Mesenchymal stem cell (in vitro differentiated cells and primary cell): ENCODE results near the gene TENM4.

Experiments used
- DNase-seq: peaks from one replicate; pipeline ENCODE4 v3.0.0-alpha.2; 2013
- H2AFZ ChIP-seq: one replicate; pipeline ENCODE4 v1.6.1; 2013; ENCODE audit warnings: low read depth, mild to moderate bottlenecking, control low read depth, inconsistent platforms, low read length, moderate library complexity
- H2AK5ac ChIP-seq: 2 replicates; pipeline ENCODE4 v1.6.1; 2013; ENCODE audit warnings: low read length, moderate library complexity, mild to moderate bottlenecking, inconsistent platforms; ENCODE audit not compliant: severe bottlenecking
- H2BK120ac ChIP-seq: one replicate; pipeline ENCODE4 v1.6.1; 2013; ENCODE audit warnings: low read depth, mild to moderate bottlenecking, inconsistent platforms, low read length, moderate library complexity
- H2BK12ac ChIP-seq, 2 experiments: one replicate each; pipeline ENCODE4 v1.6.1; 2013; ENCODE audit warnings: inconsistent platforms in 2 of 2, low read length in 2 of 2, mild to moderate bottlenecking in 2 of 2, moderate library complexity in 2 of 2, control low read depth in 1 of 2
- H2BK15ac ChIP-seq: one replicate; pipeline ENCODE4 v1.6.1; 2013; ENCODE audit warnings: mild to moderate bottlenecking, low read depth, inconsistent platforms; ENCODE audit not compliant: poor library complexity, severe bottlenecking
- H2BK5ac ChIP-seq: 2 replicates; pipeline ENCODE4 v1.6.1; 2013; ENCODE audit warnings: low read depth, mild to moderate bottlenecking, low read length, control low read depth, inconsistent platforms; ENCODE audit not compliant: poor library complexity, severe bottlenecking
- H3K14ac ChIP-seq, 2 experiments: one replicate each; pipeline ENCODE4 v1.6.1; 2013; ENCODE audit warnings: inconsistent platforms in 2 of 2, low read length in 2 of 2, control low read depth in 1 of 2, mild to moderate bottlenecking in 1 of 2, moderate library complexity in 1 of 2
- H3K18ac ChIP-seq, 2 experiments: one replicate each; pipeline ENCODE4 v1.6.1; 2013; ENCODE audit warnings: inconsistent platforms in 2 of 2, low read length in 2 of 2, control low read depth in 1 of 2, low read depth in 1 of 2, mild to moderate bottlenecking in 1 of 2
- H3K23ac ChIP-seq, 2 experiments: one replicate each; pipeline ENCODE4 v1.6.1; 2013; ENCODE audit warnings: inconsistent platforms in 2 of 2, low read length in 2 of 2, mild to moderate bottlenecking in 2 of 2, moderate library complexity in 2 of 2, control low read depth in 1 of 2
- H3K27ac ChIP-seq: 2 replicates; pipeline ENCODE4 v1.5.1; 2013; ENCODE audit warnings: mild to moderate bottlenecking, moderate library complexity, low read length, control low read depth, inconsistent platforms; ENCODE audit not compliant: poor library complexity, severe bottlenecking
- H3K27me3 ChIP-seq, 2 experiments: 2 replicates each; pipeline versions ENCODE4 v1.6.1 to v1.7.0; 2013; ENCODE audit warnings: low read length in 2 of 2, mild to moderate bottlenecking in 2 of 2, moderate library complexity in 2 of 2, control low read depth in 1 of 2, inconsistent platforms in 1 of 2; ENCODE audit not compliant: control insufficient read depth in 1 of 2, insufficient read depth in 1 of 2
- H3K36me3 ChIP-seq, 2 experiments: 2 replicates each; pipeline versions ENCODE4 v1.6.1 to v1.7.0; 2013; ENCODE audit warnings: low read length in 2 of 2, control low read depth in 1 of 2, inconsistent platforms in 1 of 2, low read depth in 1 of 2, mild to moderate bottlenecking in 1 of 2; ENCODE audit not compliant: insufficient read depth in 2 of 2, control insufficient read depth in 1 of 2
- H3K4ac ChIP-seq, 2 experiments: one replicate each; pipeline ENCODE4 v1.6.1; 2013; ENCODE audit warnings: inconsistent platforms in 2 of 2, low read length in 2 of 2, mild to moderate bottlenecking in 2 of 2, moderate library complexity in 2 of 2, control low read depth in 1 of 2, low read depth in 1 of 2
- H3K4me1 ChIP-seq: 2 replicates; pipeline ENCODE4 v1.6.1; 2013; ENCODE audit warnings: low read depth, low read length, control low read depth; ENCODE audit not compliant: control insufficient read depth, insufficient read depth
- H3K4me2 ChIP-seq: 2 replicates; pipeline ENCODE4 v1.6.1; 2013; ENCODE audit warnings: low read length, mild to moderate bottlenecking, inconsistent platforms; ENCODE audit not compliant: poor library complexity, severe bottlenecking
- H3K4me3 ChIP-seq, 2 experiments: 2 replicates each; pipeline versions ENCODE4 v1.5.1 to v1.7.0; 2013; ENCODE audit warnings: low read length in 2 of 2, mild to moderate bottlenecking in 2 of 2, control low read depth in 1 of 2, low read depth in 1 of 2; ENCODE audit not compliant: insufficient read depth in 1 of 2
- H3K79me1 ChIP-seq: replicated peaks from 2 replicates; pipeline ENCODE4 v1.6.1; 2013; ENCODE audit warnings: mild to moderate bottlenecking, control low read depth, low read length, inconsistent platforms; ENCODE audit not compliant: poor library complexity, severe bottlenecking
- H3K9ac ChIP-seq: 2 replicates; pipeline ENCODE4 v1.7.0; 2013; ENCODE audit warnings: mild to moderate bottlenecking, low read length, moderate library complexity
- H3K9me3 ChIP-seq: 2 replicates; pipeline ENCODE4 v1.7.0; 2013; ENCODE audit warnings: mild to moderate bottlenecking, low read length; ENCODE audit not compliant: control insufficient read depth
- H4K8ac ChIP-seq: one replicate; pipeline ENCODE4 v1.6.1; 2013; ENCODE audit warnings: inconsistent platforms, mild to moderate bottlenecking, low read length, moderate library complexity
- H4K91ac ChIP-seq: one replicate; pipeline ENCODE4 v1.6.1; 2013; ENCODE audit warnings: mild to moderate bottlenecking, low read length, inconsistent platforms
- WGBS: methylation state at CpG from one replicate; pipeline ENCODE4 v1.1.7; 2013; ENCODE audit warnings: mixed read lengths; 5-methylcytosine and 5-hydroxymethylcytosine counted together

Gene TENM4

DNA sequence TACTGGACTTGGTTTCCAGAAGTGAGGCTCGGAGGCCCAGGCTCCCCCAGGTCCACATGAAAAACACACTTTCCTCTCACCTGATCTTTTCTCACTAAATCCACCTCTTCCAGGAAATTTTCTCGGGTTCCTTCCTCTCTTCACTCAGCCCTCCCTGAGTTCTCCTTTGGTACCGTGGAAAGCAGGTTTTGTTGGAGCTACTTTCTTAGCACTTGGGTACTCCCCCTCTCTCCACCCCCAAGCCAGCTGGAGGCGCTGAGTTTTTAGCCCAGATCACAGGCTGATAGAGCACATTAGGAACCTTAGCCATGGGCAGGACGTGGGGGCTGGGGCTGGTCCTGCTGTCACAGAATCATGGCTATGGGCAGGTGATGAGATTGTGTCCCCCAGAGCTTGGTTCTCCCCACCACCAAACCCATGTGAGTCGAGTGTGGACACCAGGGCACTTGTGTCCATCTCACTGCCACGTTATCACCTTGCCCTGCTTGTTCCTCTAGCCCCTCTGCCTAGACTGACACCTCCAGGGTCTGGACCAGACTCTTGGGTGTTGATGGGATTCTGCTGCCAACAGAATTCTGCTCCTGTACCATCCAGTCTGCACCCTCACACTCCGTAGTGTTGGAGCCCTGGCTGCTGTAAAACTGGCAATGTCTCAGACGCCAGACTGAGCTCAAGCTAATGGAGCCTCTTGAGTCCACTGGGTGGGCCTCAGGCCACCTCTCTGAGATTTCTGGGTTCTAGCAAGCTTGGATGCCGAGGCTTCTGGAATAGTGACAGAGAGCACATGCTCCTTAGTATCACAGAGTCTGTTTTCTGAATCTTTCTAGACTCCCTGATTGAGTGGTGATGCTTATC is 791.2 kb downstream of the TENM4 start:
- Histone ChIP-seq H2AFZ (no peak overlapping the region), H3K4me1 (peaks cover 2% of the 10 kb centered on the region), H3K23ac (no peak overlapping the region), H3K4ac (no peak overlapping the region), H3K27me3 (peaks cover 7% of the 10 kb centered on the region in 2 experiments), H2BK12ac (no peak overlapping the region), H3K9ac (no peak overlapping the region), H3K4me2 (no peak overlapping the region), H4K91ac (no peak overlapping the region), H3K14ac (no peak overlapping the region), H2AK5ac (no peak overlapping the region), H2BK15ac (no peak overlapping the region), H3K79me1 (no peaks in the 10 kb centered on the region), H3K9me3 (no peaks in the 10 kb centered on the region), H3K4me3 (no peak overlapping the region), H4K8ac (no peak overlapping the region), H2BK5ac (peak overlapping the region; percentile 49), H3K27ac (no peak overlapping the region), H3K18ac (no peak overlapping the region), H3K36me3 (no peaks in the 10 kb centered on the region), H2BK120ac (no peak overlapping the region)
- WGBS: 79% methylated on average over 9 of the region's 10 CpGs
- no peak for DNase-seq

DNA sequence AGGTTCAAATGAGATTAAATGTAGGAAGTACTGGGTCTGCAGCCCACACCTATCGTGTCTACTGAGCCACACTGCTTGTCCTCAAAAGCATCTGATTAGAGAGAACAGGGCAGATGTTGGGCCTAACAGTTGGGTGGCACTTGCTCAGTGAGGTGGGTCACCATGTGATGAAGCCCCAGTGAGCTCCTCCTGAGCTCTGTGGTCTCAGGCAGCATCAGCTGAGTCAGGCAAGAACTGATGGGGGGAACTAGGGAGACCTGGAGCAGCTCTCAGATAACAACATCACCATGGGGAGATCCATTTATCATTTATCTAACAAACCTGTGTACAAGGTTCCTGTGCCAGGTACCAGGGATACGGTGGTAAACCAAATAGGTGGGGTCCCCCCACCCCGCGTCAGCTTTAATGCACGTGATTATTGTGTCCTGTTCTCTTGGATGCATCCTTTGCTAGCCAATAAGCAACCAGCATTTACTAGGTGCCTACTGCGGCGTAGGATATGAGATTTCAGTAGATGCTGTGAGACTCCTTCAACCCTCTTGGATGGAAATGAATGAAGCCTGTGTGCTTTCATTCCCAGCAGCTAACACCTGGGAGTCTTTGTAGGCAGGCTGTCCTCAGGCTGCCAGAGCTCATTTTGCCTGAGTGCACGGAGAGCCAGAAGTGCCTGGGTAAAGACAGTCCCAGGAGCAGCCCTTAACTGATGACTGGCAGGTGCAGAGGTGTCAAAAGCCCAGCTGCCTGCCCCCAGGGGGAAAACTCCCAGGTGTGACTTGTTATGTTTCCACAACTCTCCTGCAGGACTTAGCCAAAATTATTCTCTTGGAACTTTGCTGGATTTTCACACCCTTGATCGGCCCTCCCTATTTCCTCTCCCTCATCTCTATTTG is 792.6 kb downstream of the TENM4 start:
- Histone ChIP-seq H3K27ac (no peak overlapping the region), H3K79me1 (no peaks in the 10 kb centered on the region), H3K4me2 (no peak overlapping the region), H3K9ac (no peak overlapping the region), H3K36me3 (no peaks in the 10 kb centered on the region), H3K4ac (no peak overlapping the region), H3K4me3 (no peak overlapping the region), H2BK15ac (no peak overlapping the region), H2AFZ (no peak overlapping the region), H3K4me1 (no peaks in the 10 kb centered on the region), H2BK12ac (peak overlapping the region in 1 of 2 experiments; percentile 5), H3K23ac (no peak overlapping the region), H2BK120ac (no peak overlapping the region), H4K91ac (peak overlapping the region; percentile 8), H2AK5ac (no peak overlapping the region), H3K18ac (no peak overlapping the region), H3K27me3 (peaks cover 7% of the 10 kb centered on the region in 2 experiments), H2BK5ac (no peak overlapping the region), H3K14ac (no peak overlapping the region), H3K9me3 (no peaks in the 10 kb centered on the region), H4K8ac (no peak overlapping the region)
- WGBS: 91% methylated on average over 9 of the region's 9 CpGs
- no peak for DNase-seq

DNA sequence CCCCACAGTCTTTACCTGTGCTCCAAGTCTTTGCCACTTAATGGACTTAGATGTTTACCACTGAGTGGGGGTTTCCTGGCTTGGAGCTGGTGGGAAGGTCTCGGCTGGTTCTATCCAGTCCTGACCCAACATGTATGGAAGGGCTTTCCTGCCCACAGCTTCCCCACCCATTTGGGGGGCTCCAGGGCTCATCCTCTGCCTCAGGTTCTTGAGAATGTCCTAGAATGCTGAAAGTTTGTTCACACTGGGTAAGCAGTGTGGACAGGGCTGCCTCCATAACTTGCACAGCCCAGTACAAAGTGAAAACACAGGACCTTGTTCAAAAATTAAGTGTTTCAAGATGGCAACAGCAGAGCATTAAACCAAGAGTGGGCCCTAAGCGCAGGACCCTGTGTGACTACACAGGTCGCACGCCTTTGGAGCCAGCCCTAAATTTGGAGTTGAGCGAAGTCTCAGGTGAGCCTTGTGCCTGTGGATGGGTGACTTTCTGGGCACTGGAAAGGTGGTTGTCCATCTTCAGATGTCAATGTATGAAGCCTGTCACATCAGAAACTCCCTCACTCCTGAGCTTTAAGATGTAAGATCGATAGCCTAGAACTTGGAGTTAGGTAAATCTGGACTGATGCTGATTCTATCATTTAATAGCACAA is 793.4 kb downstream of the TENM4 start:
- Histone ChIP-seq H3K14ac (no peak overlapping the region), H2AK5ac (no peak overlapping the region), H3K9me3 (no peaks in the 10 kb centered on the region), H3K27me3 (peaks cover 7% of the 10 kb centered on the region in 2 experiments), H2AFZ (no peak overlapping the region), H2BK5ac (no peak overlapping the region), H3K23ac (no peak overlapping the region), H2BK120ac (no peak overlapping the region), H2BK15ac (no peak overlapping the region), H4K8ac (no peak overlapping the region), H3K4me2 (no peak overlapping the region), H3K4me3 (no peak overlapping the region), H3K18ac (no peak overlapping the region), H3K4ac (no peak overlapping the region), H3K27ac (no peak overlapping the region), H3K79me1 (no peaks in the 10 kb centered on the region), H4K91ac (no peak overlapping the region), H3K36me3 (no peaks in the 10 kb centered on the region), H3K4me1 (no peaks in the 10 kb centered on the region), H3K9ac (no peak overlapping the region), H2BK12ac (no peak overlapping the region)
- WGBS: 62% methylated on average over 4 of the region's 6 CpGs
- no peak for DNase-seq
